A549 treated with GW870086 at 1 μM for 4 hours (cell line): ENCODE results near the gene SP7. TPM values are rescaled to one million over a fixed set of nuclear protein-coding genes. Genes with fewer than 3 reads are reported as not detected.

ENCODE experiments used
- total RNA-seq: library from RNA; stranded (reverse); fragments of 200-300 nt; extraction: Qiagen RNA extraction; gene quantifications from 5 replicates; pipeline ENCODE4 v1.2.3, GENCODE V29; 2022; ENCODE audit warnings: low read depth

Gene SP7
- 0.08 to 0.10 TPM (median 0.10 TPM) in 3 of 5 replicates, not detected in the others for total RNA-seq

GRCh38 chr12:53336181-53336681 lies at the start of gene SP7:
Gene SP7 (minus strand): TSS chr12:53336354. CDS start chr12:53335646, 708 bp downstream.

DNA sequence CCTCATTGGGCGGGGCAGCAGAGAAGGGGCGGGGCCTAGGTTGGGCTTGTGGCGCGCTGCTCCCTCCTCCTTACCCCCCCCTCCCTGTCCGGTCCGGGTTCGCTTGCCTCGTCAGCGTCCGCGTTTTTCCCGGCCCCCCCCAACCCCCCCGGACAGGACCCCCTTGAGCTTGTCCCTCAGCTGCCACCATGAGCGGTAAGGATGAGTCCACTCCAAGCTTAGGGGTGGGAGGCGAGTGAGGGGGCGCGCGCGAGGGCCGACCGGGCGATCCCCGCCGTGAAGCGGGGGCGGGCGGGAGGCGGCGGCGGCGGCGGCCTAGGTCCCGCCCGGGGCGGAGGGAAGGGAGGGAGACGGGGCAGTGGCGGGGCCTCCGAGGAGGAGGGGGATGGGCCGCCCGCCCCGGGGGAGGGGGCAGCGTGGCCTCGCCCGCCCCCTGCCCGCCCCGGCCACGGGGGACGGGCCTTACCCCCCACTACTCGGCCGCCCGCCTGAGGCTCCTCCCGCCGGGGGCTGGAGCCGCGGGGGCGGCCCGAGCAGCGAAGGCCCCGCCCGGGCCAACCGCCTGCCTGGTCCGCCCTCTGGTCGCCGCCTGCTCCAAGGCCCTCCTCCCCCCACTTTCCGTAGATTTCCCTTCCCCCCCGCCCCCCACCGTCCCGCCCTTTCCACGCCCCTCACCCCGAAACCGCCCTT lies 44.1 kb upstream of the SP7 start, which contains the start of gene SP1:
TSS of gene SP1 (plus strand) at position 73 of the 690 bp plus-strand sequence. CDS start at position 189, 116 bp downstream.

DNA sequence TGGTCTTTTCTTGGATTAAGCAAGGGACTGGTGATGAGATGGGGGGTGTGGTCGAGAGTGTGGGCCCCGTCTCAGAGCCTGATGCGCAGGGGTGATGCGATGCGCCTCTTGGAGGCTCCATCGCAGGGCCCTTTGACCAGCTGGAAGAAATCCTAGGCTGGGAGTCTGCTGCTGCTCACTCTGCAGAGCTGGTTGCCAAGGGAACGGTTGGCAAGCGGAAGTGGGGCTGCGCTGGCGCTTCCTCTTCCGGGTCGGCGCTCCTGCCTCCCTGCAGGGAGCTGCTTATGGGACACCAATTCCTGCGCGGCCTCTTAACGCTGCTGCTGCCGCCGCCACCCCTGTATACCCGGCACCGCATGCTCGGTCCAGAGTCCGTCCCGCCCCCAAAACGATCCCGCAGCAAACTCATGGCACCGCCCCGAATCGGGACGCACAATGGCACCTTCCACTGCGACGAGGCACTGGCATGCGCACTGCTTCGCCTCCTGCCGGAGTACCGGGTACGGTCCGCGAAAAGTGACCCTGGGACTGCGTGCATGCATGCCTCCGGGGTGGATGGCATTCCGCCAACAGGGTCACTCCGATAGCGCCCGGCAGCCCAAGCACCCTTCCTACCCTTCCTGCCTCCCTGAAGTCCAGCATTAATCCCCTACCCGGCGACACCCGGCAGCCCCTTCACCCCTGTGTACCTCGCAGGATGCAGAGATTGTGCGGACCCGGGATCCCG lies 36.5 kb downstream of the SP7 start, which contains the start of gene MYG1:
TSS of gene MYG1 (plus strand) at position 242 of the 727 bp plus-strand sequence. CDS start at position 285, 43 bp downstream.

DNA sequence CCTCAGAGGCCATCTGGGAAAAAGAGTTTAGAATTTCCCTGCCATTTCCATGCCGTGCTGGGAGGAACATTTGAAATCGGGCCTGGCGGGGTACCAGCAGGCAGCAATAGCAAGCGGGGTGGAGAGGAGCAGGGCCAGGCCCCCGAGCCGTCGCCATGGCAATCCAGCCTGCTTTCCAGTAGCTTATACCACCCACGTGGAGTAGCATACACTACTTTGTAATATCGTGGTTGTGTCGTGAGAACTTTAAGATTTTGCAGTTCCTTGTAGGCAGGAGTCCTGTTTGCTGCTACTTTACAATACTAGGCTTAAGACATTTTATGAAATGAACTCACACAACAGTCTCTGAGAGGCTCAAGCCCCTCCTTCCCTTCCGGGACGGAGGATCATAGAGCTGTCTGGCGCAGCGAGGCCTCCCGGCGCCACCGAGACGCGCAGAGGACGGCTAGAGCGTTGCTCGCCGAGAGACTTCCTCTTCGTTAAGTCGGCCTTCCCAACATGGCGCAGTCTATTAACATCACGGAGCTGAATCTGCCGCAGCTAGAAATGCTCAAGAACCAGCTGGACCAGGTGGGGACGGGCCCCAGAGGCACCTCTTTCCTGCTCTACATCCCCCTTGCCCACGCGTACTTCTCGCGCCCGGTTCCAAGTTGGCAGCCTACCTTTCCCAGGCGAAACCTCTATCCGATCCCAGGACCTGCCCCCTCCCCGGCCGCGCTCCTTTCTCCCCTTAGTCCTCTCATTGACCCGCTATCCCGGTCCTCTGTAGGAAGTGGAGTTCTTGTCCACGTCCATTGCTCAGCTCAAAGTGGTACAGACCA lies 40.9 kb downstream of the SP7 start, which contains the start of gene PFDN5:
TSS of gene PFDN5 (plus strand) at position 473 of the 821 bp plus-strand sequence. CDS start at position 499, 26 bp downstream.

Other genes starting within 250 kb of the SP7 start
- 155 to 267 TPM (median 231 TPM) in 5 replicates for gene IGFBP6, start 238.7 kb downstream of the SP7 start, total RNA-seq
- gene SOAT2, start 232.9 kb downstream of the SP7 start, total RNA-seq, result 0.06 to 0.44 TPM (median 0.40 TPM) in 5 replicates
- gene ZNF740, start 155.6 kb downstream of the SP7 start, total RNA-seq, result 12.9 to 17.1 TPM (median 15.4 TPM) in 5 replicates
- gene CSAD, start 155.4 kb downstream of the SP7 start, total RNA-seq, result 5.2 to 8.0 TPM (median 7.6 TPM) in 5 replicates
- gene ITGB7, start 129.1 kb downstream of the SP7 start, total RNA-seq, result 0.29 to 0.63 TPM (median 0.42 TPM) in 5 replicates
- 20.4 to 27.6 TPM (median 24.0 TPM) in 5 replicates for gene RARG, start 104.1 kb downstream of the SP7 start, total RNA-seq
- gene ESPL1, start 68.1 kb downstream of the SP7 start, total RNA-seq, result 14.8 to 21.4 TPM (median 18.5 TPM) in 5 replicates
- gene PFDN5, start 40.8 kb downstream of the SP7 start, total RNA-seq, result 489 to 606 TPM (median 503 TPM) in 5 replicates
- gene MYG1, start 36.7 kb downstream of the SP7 start, total RNA-seq, result 73.5 to 107 TPM (median 90.2 TPM) in 5 replicates
- 74.5 to 81.6 TPM (median 77.1 TPM) in 5 replicates for gene AAAS, start 14.7 kb downstream of the SP7 start, total RNA-seq
- 17.8 to 24.0 TPM (median 21.8 TPM) in 5 replicates for gene SP1, start 43.8 kb upstream of the SP7 start, total RNA-seq
- gene AMHR2, start 87.5 kb upstream of the SP7 start, total RNA-seq, result 0.75 to 1.9 TPM (median 1.1 TPM) in 5 replicates
- 260 to 366 TPM (median 324 TPM) in 5 replicates for gene PRR13, start 105.4 kb upstream of the SP7 start, total RNA-seq
- gene PCBP2, start 115.7 kb upstream of the SP7 start, total RNA-seq, result 605 to 635 TPM (median 619 TPM) in 5 replicates
- gene MAP3K12, start 163.1 kb upstream of the SP7 start, total RNA-seq, result 9.5 to 15.0 TPM (median 13.3 TPM) in 5 replicates
- 43.1 to 57.7 TPM (median 51.0 TPM) in 5 replicates for gene TARBP2, start 164.9 kb upstream of the SP7 start, total RNA-seq
- 0.85 TPM in 1 of 5 replicates, not detected in the others for gene NPFF, start 171.1 kb upstream of the SP7 start, total RNA-seq